Measurements from ENCODE around the gene PUS7L.

The PUS7L gene, protein sequence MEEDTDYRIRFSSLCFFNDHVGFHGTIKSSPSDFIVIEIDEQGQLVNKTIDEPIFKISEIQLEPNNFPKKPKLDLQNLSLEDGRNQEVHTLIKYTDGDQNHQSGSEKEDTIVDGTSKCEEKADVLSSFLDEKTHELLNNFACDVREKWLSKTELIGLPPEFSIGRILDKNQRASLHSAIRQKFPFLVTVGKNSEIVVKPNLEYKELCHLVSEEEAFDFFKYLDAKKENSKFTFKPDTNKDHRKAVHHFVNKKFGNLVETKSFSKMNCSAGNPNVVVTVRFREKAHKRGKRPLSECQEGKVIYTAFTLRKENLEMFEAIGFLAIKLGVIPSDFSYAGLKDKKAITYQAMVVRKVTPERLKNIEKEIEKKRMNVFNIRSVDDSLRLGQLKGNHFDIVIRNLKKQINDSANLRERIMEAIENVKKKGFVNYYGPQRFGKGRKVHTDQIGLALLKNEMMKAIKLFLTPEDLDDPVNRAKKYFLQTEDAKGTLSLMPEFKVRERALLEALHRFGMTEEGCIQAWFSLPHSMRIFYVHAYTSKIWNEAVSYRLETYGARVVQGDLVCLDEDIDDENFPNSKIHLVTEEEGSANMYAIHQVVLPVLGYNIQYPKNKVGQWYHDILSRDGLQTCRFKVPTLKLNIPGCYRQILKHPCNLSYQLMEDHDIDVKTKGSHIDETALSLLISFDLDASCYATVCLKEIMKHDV

DNA sequence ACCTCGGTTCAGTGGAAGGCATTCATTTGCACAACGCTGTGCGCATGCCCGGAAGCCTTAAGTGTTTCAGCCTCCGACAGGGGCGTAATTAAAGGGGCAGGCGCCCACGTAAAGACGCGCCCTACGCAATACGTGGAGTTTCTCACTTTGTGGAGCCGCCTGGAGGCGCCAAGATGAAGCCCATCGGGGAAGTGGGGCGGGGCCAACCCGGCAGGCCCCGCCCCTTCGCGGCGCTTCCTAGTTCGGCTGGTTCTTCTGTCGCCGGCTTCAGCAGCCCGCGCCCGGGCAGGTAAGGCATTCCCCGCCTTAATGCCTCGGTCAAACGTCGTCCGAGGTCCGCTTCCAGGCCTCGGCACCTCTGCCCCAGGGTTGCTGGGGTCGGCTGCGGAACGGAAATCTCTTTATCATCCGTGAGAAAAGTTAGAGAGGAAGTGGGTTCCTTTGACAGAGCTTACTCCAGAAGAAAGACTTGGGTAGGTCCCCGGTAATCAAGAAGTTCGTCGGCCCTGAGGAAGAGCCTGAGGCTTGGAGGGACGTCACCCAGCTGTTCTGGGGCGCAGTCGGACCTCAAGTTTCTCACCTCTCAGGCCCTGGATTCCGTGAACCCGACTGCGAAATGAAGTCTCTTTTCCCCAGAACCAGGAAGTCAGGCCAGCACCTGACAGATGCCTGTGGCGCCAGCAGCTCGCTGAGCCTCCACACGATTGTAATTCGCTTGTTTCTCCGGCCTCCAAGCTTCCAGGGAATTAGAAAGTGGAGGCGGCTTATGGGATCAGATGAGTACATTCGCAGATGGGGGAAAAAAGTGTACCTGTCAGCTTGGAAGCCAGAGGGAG, at the start of gene PUS7L, which contains the start of gene IRAK4:
PUS7L (minus strand) TSS at position 63 of the 836 bp plus-strand sequence. CDS start 3,545 bp downstream, outside the sequence.
IRAK4 (plus strand) TSS at position 224 of the 836 bp plus-strand sequence. CDS start 9,161 bp downstream, outside the sequence.
- no peaks in the 10 kb centered on the region for H3K9me3 ChIP-seq (ENCODE audit: control insufficient read depth, low read length)
- peak within 1 kb of the TSS; percentile 99 for H3K9ac ChIP-seq (ENCODE audit: low read length)
- H3K27me3 ChIP-seq (ENCODE audit: control insufficient read depth, insufficient read depth, low read length): no peaks in the 10 kb centered on the region
- peaks cover 14% of the 10 kb centered on the region for H3K4me1 ChIP-seq (ENCODE audit: control insufficient read depth, insufficient read depth, low read length)
- no peaks in the 10 kb centered on the region for H3K36me3 ChIP-seq (ENCODE audit: control insufficient read depth, insufficient read depth, low read length)
- H3K4me3 ChIP-seq (ENCODE audit: low read length): peak within 1 kb of the TSS; percentile 91

DNA sequence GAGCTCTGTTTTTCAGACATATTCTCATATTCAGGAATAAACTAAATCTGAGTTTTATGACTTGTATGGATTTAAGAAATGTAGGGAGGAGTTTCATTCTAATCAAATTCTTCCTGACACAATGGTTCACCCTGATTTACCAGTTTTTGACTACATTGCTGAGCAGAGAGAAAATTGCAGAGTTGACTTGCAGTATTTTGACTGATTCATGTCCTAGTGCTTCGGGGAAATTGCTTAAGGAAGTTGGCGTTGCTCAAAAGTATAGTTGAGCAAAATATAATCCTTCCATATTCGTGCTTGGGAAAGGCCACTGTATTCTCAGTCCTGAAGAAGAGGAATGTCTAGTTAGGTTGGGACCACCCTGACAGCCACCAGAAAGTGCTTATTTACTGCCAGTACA, 48.8 kb upstream of the PUS7L start:
- no peaks in the 10 kb centered on the region for H3K9me3 ChIP-seq (ENCODE audit: control insufficient read depth, low read length)
- H3K4me3 ChIP-seq (ENCODE audit: low read length): no peak overlapping the region
- no peaks in the 10 kb centered on the region for H3K36me3 ChIP-seq (ENCODE audit: control insufficient read depth, insufficient read depth, low read length)
- no peak overlapping the region for H3K9ac ChIP-seq (ENCODE audit: low read length)
- no peaks in the 10 kb centered on the region for H3K27me3 ChIP-seq (ENCODE audit: control insufficient read depth, insufficient read depth, low read length)
- no peaks in the 10 kb centered on the region for H3K4me1 ChIP-seq (ENCODE audit: control insufficient read depth, insufficient read depth, low read length)

DNA sequence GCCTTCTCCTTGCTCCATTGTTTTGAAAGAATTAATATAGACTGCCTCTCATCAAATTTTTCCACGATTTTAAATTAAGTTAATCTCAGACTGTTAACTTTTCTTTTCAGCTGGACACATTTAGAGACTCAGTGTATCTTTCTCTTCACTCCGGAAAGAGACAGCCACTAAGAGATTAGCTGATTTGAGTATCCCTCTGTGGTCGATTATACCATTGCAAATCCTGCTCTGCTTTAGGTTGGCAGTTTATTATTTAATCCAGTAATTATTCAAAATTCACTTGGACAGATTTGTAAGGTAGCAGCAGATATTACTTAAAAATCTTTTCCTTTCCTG, 48.1 kb upstream of the PUS7L start:
- H3K4me3 ChIP-seq (ENCODE audit: low read length): peak overlapping the region; percentile 90
- H3K27me3 ChIP-seq (ENCODE audit: control insufficient read depth, insufficient read depth, low read length): no peaks in the 10 kb centered on the region
- no peaks in the 10 kb centered on the region for H3K4me1 ChIP-seq (ENCODE audit: control insufficient read depth, insufficient read depth, low read length)
- H3K9ac ChIP-seq (ENCODE audit: low read length): peak overlapping the region; percentile 97
- no peaks in the 10 kb centered on the region for H3K9me3 ChIP-seq (ENCODE audit: control insufficient read depth, low read length)
- no peaks in the 10 kb centered on the region for H3K36me3 ChIP-seq (ENCODE audit: control insufficient read depth, insufficient read depth, low read length)

DNA sequence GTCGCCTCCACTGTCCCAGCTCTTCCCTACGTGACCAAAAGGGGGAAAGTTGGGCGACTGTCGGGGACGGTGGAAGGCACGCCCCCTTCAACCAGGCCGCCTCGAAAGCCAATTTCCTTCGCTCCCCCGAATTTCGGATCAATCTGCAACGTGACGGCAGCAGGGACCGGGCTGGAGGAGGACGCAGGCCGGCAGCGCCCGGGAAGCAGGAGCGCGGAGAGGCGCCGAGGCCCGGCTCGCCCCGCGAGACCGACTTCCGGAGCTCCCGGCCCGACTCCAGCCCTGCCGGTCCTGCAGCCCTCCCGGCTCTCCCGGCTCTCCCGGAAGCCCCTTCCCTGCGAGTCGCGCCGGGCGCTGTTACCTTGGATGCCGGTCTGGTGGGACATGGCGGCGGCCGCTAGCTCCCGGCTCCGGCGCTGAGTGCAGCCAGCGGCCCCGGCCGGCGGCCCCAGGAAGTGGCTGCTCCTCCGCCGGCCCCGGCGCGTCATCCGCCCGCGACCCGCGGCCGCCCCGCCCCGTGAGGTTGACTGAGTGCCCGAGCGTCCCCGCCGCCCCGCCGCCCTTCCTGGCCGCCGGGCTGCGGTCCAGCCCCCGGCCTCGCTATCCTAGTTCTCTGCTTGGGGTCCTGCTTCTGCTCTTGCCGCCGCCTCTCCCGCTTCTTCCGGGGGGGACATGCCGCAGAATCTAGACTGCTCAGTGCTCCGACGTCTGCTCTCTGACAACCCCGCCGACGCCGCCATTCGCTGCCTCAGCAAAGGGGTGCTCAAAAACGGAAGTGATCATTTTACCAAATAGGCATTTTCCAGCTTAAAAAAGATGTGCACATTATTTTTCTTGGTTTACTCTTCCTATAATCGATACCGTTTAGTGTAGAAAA, 47.5 kb upstream of the PUS7L start, which contains the start of gene TWF1:
TWF1 (minus strand) TSS at position 458 of the 877 bp plus-strand sequence; CDS start at position 386, 72 bp downstream.
- H3K9ac ChIP-seq (ENCODE audit: low read length): peak within 1 kb of the TSS; percentile 97
- peak within 1 kb of the TSS; percentile 90 for H3K4me3 ChIP-seq (ENCODE audit: low read length)
- no peaks in the 10 kb centered on the region for H3K9me3 ChIP-seq (ENCODE audit: control insufficient read depth, low read length)
- H3K36me3 ChIP-seq (ENCODE audit: control insufficient read depth, insufficient read depth, low read length): no peaks in the 10 kb centered on the region
- H3K4me1 ChIP-seq (ENCODE audit: control insufficient read depth, insufficient read depth, low read length): no peaks in the 10 kb centered on the region
- H3K27me3 ChIP-seq (ENCODE audit: control insufficient read depth, insufficient read depth, low read length): no peaks in the 10 kb centered on the region

DNA sequence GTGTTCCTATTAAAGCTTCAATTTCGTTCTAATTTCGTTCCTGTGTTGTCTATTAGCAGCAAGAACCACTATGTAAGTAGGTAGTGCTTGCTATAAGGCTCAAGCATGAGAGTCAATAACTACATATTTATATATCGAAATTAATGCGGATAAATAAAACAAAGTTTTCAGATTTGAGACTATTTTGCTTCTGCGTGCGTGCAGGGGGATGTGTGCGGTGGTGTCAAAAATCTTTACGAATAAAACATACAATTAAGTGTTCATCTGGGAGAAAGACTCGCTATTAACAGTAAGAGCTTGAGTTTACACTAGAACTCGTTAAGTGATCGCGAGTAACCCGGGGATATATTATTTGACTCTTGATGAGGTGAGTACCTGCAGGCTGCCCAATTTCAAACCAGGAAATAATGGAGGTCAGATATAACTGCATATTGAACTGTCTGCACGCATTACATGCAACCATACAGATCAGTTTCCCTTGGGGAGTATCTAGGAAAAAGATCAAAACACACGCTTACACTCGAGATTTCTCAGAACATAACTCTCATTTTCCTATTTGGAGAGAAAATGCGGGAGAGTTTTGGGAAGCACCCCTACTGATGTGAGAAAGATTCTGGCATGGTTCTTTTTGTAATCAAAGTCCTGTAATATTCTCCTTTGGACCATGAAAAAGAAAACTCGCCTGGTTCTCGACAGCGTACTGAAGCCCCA, 46.7 kb upstream of the PUS7L start:
- Histone ChIP-seq H3K36me3 (ENCODE audit: control insufficient read depth, insufficient read depth, low read length) (no peaks in the 10 kb centered on the region), H3K27me3 (ENCODE audit: control insufficient read depth, insufficient read depth, low read length) (no peaks in the 10 kb centered on the region), H3K4me1 (ENCODE audit: control insufficient read depth, insufficient read depth, low read length) (no peaks in the 10 kb centered on the region), H3K4me3 (ENCODE audit: low read length) (peak overlapping the region; percentile 42), H3K9me3 (ENCODE audit: control insufficient read depth, low read length) (no peaks in the 10 kb centered on the region), H3K9ac (ENCODE audit: low read length) (peak overlapping the region; percentile 97)

DNA sequence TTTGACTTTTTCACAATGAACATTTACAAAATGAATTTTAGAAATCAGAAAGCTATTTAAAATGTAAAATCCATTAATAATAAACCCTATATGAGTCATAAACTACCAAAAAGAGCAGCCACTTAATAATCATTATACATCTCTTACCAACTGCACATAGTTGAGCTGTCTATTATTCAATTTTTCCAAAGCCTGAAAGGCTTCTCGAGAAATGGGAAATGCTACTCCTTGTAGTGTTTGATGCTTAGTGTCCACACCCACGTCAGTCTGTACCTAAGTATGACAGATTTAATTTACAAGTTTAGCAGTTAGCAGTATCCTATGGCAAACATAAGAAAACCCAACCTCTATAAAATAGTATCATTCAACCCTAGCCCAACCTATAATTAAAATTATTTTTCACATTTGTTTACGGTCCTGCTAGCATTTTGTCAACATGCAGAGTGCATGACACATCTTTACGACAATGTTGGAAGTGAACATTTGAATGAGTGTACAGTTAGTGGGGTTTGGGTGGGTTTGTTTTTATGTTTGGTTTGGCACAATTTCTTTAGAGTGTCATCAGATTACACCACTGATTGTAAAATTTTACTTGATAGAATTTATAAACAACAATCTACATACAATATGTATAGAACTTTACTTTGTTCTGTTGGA, 39.1 kb upstream of the PUS7L start:
- no peaks in the 10 kb centered on the region for H3K9me3 ChIP-seq (ENCODE audit: control insufficient read depth, low read length)
- H3K4me3 ChIP-seq (ENCODE audit: low read length): no peak overlapping the region
- no peaks in the 10 kb centered on the region for H3K27me3 ChIP-seq (ENCODE audit: control insufficient read depth, insufficient read depth, low read length)
- no peak overlapping the region for H3K9ac ChIP-seq (ENCODE audit: low read length)
- no peaks in the 10 kb centered on the region for H3K4me1 ChIP-seq (ENCODE audit: control insufficient read depth, insufficient read depth, low read length)
- H3K36me3 ChIP-seq (ENCODE audit: control insufficient read depth, insufficient read depth, low read length): no peaks in the 10 kb centered on the region

DNA sequence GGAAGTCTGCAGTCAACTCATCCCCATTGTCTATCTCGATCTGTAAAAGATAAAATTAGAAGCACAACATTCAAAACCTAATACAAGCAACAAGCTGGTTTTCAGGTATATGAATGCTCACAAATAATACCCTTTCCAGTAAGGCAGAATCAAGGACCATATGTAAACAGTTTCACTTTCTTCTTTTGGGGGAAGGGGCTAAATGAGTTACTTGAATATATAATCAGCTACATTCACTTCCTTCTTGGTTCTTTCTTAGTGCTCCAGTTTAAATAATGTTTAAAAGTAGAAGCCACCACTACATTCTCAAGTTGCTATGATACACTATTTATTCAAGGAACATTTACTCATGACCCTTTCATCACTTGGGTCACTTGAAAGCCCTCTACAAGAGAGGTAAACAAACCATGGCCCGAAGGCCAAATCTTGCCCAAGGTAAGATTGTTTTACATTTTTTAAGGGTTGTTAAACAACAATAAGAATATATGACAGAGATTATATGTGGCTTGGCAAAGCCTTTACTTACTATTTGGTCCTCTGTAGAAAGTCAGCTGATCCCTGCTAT, 37.2 kb upstream of the PUS7L start:
- Histone ChIP-seq H3K9me3 (ENCODE audit: control insufficient read depth, low read length) (no peaks in the 10 kb centered on the region), H3K27me3 (ENCODE audit: control insufficient read depth, insufficient read depth, low read length) (no peaks in the 10 kb centered on the region), H3K4me3 (ENCODE audit: low read length) (no peak overlapping the region), H3K36me3 (ENCODE audit: control insufficient read depth, insufficient read depth, low read length) (no peaks in the 10 kb centered on the region), H3K9ac (ENCODE audit: low read length) (no peak overlapping the region), H3K4me1 (ENCODE audit: control insufficient read depth, insufficient read depth, low read length) (no peaks in the 10 kb centered on the region)

DNA sequence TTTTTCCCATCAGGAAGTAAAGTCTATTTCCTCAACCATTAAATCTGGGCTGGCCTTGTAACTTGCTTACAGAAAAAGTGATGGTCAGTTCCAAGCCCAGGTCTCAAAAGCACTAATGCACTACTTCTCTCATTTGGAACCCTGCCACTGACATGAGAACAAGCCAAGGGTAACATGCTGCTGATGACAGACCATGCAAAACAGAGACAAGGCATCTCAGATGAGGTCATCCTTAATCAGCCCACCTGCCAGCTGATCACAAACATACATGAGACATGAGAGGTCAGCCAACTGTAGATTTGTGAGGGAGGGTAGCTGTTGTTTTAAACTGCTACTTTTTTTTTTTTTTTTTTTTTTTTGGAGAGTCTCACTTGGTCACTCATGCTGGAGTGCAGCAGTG, 31.4 kb upstream of the PUS7L start:
- H3K36me3 ChIP-seq (ENCODE audit: control insufficient read depth, insufficient read depth, low read length): no peaks in the 10 kb centered on the region
- no peaks in the 10 kb centered on the region for H3K27me3 ChIP-seq (ENCODE audit: control insufficient read depth, insufficient read depth, low read length)
- H3K4me3 ChIP-seq (ENCODE audit: low read length): no peak overlapping the region

DNA sequence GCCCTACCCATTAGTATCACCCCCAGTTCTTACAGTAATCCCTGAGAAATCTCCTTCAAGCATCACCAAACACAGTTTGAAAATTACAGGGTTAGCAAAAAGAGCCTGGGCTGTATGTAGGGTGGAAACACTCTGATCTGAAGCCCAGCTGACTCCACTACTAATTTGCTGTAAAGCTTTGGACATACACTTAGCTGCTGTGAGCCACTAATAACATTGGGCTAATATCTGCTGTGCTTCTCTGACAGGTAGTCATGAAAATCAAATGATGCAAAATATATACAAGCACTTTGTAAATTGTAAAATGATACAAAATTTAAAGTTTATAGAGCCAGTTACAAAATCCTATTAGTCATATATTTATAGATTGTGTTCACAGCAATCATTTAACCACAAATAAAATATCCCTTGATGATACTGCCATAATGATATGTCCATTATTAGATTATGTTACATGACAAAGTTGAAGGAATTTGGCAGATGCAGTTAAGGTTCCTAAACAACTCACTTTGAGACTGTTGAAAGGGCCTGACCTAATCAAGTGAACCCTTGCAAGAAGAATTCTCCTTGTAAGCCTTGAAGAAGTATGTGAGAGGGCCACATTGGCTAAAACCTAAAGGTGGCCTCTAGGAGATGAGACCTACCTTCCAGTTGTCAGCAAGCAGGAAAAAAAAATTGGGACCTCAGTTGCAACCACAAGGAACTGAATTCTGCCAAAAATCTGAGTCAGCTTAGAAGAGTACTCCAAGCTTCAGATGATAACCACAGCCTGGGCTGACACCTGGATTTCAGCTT, 28.5 kb upstream of the PUS7L start:
- no peaks in the 10 kb centered on the region for H3K9me3 ChIP-seq (ENCODE audit: control insufficient read depth, low read length)
- H3K9ac ChIP-seq (ENCODE audit: low read length): no peak overlapping the region
- no peaks in the 10 kb centered on the region for H3K4me1 ChIP-seq (ENCODE audit: control insufficient read depth, insufficient read depth, low read length)
- no peaks in the 10 kb centered on the region for H3K27me3 ChIP-seq (ENCODE audit: control insufficient read depth, insufficient read depth, low read length)
- H3K36me3 ChIP-seq (ENCODE audit: control insufficient read depth, insufficient read depth, low read length): no peaks in the 10 kb centered on the region
- H3K4me3 ChIP-seq (ENCODE audit: low read length): no peak overlapping the region

More for the DNA sequence above, 31.4 kb upstream of the PUS7L start:
- no peaks in the 10 kb centered on the region for H3K9me3 ChIP-seq (ENCODE audit: control insufficient read depth, low read length)
- no peaks in the 10 kb centered on the region for H3K4me1 ChIP-seq (ENCODE audit: control insufficient read depth, insufficient read depth, low read length)
- H3K9ac ChIP-seq (ENCODE audit: low read length): no peak overlapping the region

DNA sequence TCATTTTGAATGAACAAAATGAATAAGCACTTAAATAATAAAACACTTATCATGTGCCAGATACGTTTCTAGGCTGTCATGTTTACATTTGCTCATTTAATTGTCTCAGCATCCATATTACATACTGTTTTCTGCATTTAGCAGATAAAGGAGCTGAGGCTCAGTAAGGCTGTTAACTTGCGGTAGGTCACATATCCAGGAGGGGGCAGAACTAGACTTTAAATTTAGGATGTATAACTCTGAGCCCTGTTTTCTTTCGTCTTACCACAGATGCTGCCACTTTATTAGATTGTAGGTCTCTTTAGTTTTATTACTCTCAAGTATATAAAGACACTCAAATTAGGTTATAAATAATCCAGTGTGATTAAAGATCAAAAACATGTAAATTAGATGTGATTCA, 17.9 kb upstream of the PUS7L start:
- Histone ChIP-seq H3K9me3 (ENCODE audit: control insufficient read depth, low read length) (no peaks in the 10 kb centered on the region), H3K36me3 (ENCODE audit: control insufficient read depth, insufficient read depth, low read length) (peaks cover 5% of the 10 kb centered on the region), H3K4me3 (ENCODE audit: low read length) (no peak overlapping the region), H3K27me3 (ENCODE audit: control insufficient read depth, insufficient read depth, low read length) (no peaks in the 10 kb centered on the region), H3K9ac (ENCODE audit: low read length) (no peak overlapping the region), H3K4me1 (ENCODE audit: control insufficient read depth, insufficient read depth, low read length) (no peaks in the 10 kb centered on the region)
